ENCODE results near the gene BACH2. TPM values are rescaled to one million over a fixed set of nuclear protein-coding genes. Genes with fewer than 3 reads are reported as not detected.

The BACH2 gene
- total and polyA plus RNA-seq, 2 of the 4 experiments (the other 2 are of a cell fraction), result 1.3 to 1.4 TPM

DNA sequence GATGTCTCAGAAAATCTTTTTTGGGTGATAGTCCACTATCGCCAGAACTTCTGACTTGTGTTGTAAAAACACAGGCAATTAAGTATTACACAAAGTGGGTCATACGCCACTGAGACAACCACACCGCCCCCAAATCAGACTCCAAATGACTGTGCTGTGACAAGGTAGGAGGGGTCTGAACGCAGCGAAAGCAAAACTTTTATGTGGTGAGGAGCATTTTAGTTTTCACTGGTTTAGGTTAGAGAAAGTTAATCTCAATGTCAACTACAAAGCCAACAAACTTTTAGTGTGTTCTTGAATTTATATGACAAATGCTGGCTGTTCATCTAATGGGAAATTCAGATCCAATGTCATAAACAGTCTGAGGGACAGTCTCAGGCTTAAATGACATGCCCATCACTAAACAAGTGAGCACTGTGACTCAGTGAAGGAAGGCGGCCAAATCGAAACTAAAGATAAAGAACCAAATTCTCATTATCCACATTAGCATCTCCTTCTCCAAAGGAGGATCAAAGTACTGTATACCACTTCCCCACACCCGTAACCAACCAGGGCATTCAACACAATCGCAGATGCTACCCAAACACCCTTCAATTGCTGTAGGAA, 215.7 kb downstream of the BACH2 start:
- H3K18ac ChIP-seq (ENCODE audit: low read depth, low read length), result no peak overlapping the region
- no peak overlapping the region for H2BK20ac ChIP-seq (ENCODE audit: low read depth, low read length)
- no peaks in the 10 kb centered on the region for H3K9me1 ChIP-seq (ENCODE audit: insufficient read depth, low read length)
- H2BK15ac ChIP-seq (ENCODE audit: low read depth, low read length), result no peak overlapping the region
- H4K20me1 ChIP-seq (ENCODE audit: insufficient read depth, low read length), result no peaks in the 10 kb centered on the region
- no peaks in the 10 kb centered on the region for H3K9me3 ChIP-seq (ENCODE audit: control insufficient read depth, insufficient read depth, low read length)
- H3K14ac ChIP-seq (replicated peaks; ENCODE audit: low read depth, low read length), result no peak overlapping the region
- H3K23ac ChIP-seq (ENCODE audit: low read depth, low read length), result no peak overlapping the region
- no peaks in the 10 kb centered on the region for H3K4me1 ChIP-seq (ENCODE audit: control insufficient read depth, insufficient read depth, low read length)
- intact Hi-C loops (cut with micrococcal nuclease), result no loop called here
- no peak overlapping the region for H3K27ac ChIP-seq (ENCODE audit: insufficient read depth, low read length)
- no peak for TF ChIP-seq CHD1 (IDR thresholded peaks at IDR 0.05; ENCODE audit: low read depth, low read length)
- no peak overlapping the region for H3K56ac ChIP-seq (ENCODE audit: extremely low read depth, insufficient read depth, low read length)
- no peak for ATAC-seq (ENCODE audit: low read depth)
- no peaks in the 10 kb centered on the region for H3K36me3 ChIP-seq (ENCODE audit: control insufficient read depth, insufficient read depth, low read length)
- no CpG with 5 or more reads among the region's 9 CpGs for WGBS, 2 experiments (ENCODE audit: extremely low coverage in 2 of 2, insufficient read length in 1 of 2)
- H3K9ac ChIP-seq (ENCODE audit: low read depth, low read length), result no peak overlapping the region
- no peak overlapping the region for H4K91ac ChIP-seq (ENCODE audit: insufficient read depth, low read depth, low read length)
- no peak overlapping the region for H2BK120ac ChIP-seq (ENCODE audit: low read depth, low read length)
- H3K4ac ChIP-seq (ENCODE audit: low read depth, low read length), result no peak overlapping the region
- CTCF ChIA-PET, result no interaction called here
- no peak overlapping the region for H3K4me3 ChIP-seq (ENCODE audit: insufficient read depth, low read depth, low read length)
- no peaks in the 10 kb centered on the region for H3K79me1 ChIP-seq (ENCODE audit: low read depth in 1 of 2, low read length in 2 of 2)
- peaks cover 3% of the 10 kb centered on the region; the same call in 1 of the 2 replicates for H3K27me3 ChIP-seq (ENCODE audit: control insufficient read depth, insufficient read depth, low read length)
- DNase-seq, result no peak
- in situ Hi-C loops (cut with MboI; ENCODE audit: low sequenced_read_pairs), result no loop called here
- H2AK9ac ChIP-seq (replicated peaks; ENCODE audit: low read depth, low read length, poor library complexity), result no peak overlapping the region
- POLR2A ChIA-PET (ENCODE audit: unreplicated experiment), result no interaction called here
- H4K5ac ChIP-seq (ENCODE audit: low read depth, low read length), result no peak overlapping the region
- dilution Hi-C loops (cut with HindIII; ENCODE audit: low sequenced_read_pairs, unreplicated experiment), result no loop called here
- H3K4me2 ChIP-seq (ENCODE audit: low read depth, low read length), result no peak overlapping the region
- no TSS peak for BruUV-seq (replicated peaks)
- H2AK5ac ChIP-seq (ENCODE audit: low read depth, low read length), result no peak overlapping the region
- no peak overlapping the region for H2BK5ac ChIP-seq (ENCODE audit: low read depth, low read length, poor library complexity, severe bottlenecking)
- no peak overlapping the region for H4K8ac ChIP-seq (ENCODE audit: low read depth in 2 of 2, low read length in 2 of 2)
- no peak overlapping the region for H2AFZ ChIP-seq (replicated peaks; ENCODE audit: low read length, poor library complexity)
